ENCODE measurements around the gene ZNF570. TPM values are rescaled to one million over a fixed set of nuclear protein-coding genes. Genes with fewer than 3 reads are reported as not detected.

Gene ZNF570
- total RNA-seq: 4.4 and 5.8 TPM in 2 replicates

DNA sequence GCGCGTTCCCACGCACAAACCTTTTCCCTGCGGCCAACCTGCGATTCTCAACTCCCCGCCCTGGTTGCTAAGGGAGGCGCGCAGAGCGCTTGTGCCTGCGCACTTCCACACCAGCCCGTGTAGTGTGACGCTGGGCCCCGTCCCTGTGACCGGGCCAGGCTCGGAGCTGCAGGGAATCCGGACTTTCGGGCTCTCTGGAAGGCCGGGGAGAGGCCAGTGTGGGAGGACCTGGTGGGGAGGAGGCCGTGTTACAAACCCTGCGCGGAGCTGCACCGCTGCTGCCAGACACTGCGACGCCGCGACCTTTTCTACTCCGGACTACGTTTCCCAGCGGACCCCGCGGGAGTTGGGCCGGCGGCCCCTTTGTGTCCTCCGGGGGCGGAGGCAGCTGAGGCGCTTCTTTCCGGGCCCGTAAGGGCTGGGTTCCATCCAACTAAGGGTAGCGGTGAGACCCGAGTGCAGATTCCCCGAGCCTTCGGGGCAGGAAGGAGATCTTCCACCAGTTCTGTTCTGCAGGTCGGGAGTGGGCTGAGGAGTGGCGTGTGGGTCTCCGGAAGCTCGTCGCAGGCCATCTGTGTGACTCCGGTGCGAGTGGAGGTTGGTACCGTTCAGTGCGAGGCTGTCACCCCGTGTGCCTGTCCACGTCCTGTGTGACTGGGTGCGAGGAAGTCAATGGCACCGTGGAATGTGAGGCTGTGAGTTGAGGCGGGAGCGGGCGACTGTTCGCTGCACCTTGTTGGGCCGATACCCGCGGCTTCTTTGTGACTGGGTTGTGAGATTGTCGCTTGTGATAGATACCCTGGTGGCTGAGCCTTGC is at the start of gene ZNF570:
TSS of gene ZNF570 (plus strand) at position 396 of the 817 bp plus-strand sequence. CDS start 999 bp downstream, outside the sequence.
- FAIRE-seq (peak; percentile 47), DNase-seq (ENCODE audit: low read depth) (peak; percentile 67)
- peaks cover 3% of the 10 kb centered on the region for H3K36me3 ChIP-seq (ENCODE audit: control insufficient read depth, insufficient read depth, low read length)
- H3K4me3 ChIP-seq (ENCODE audit: low read depth, low read length): peak within 1 kb of the TSS; percentile 77
- TF ChIP-seq, protein P1, sequence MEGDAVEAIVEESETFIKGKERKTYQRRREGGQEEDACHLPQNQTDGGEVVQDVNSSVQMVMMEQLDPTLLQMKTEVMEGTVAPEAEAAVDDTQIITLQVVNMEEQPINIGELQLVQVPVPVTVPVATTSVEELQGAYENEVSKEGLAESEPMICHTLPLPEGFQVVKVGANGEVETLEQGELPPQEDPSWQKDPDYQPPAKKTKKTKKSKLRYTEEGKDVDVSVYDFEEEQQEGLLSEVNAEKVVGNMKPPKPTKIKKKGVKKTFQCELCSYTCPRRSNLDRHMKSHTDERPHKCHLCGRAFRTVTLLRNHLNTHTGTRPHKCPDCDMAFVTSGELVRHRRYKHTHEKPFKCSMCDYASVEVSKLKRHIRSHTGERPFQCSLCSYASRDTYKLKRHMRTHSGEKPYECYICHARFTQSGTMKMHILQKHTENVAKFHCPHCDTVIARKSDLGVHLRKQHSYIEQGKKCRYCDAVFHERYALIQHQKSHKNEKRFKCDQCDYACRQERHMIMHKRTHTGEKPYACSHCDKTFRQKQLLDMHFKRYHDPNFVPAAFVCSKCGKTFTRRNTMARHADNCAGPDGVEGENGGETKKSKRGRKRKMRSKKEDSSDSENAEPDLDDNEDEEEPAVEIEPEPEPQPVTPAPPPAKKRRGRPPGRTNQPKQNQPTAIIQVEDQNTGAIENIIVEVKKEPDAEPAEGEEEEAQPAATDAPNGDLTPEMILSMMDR (IDR thresholded peaks at IDR 0.05; ENCODE audit: insufficient read depth, low read length, severe bottlenecking): no peak
- no peaks in the 10 kb centered on the region for H3K27me3 ChIP-seq (ENCODE audit: control insufficient read depth, insufficient read depth, low read length)

DNA sequence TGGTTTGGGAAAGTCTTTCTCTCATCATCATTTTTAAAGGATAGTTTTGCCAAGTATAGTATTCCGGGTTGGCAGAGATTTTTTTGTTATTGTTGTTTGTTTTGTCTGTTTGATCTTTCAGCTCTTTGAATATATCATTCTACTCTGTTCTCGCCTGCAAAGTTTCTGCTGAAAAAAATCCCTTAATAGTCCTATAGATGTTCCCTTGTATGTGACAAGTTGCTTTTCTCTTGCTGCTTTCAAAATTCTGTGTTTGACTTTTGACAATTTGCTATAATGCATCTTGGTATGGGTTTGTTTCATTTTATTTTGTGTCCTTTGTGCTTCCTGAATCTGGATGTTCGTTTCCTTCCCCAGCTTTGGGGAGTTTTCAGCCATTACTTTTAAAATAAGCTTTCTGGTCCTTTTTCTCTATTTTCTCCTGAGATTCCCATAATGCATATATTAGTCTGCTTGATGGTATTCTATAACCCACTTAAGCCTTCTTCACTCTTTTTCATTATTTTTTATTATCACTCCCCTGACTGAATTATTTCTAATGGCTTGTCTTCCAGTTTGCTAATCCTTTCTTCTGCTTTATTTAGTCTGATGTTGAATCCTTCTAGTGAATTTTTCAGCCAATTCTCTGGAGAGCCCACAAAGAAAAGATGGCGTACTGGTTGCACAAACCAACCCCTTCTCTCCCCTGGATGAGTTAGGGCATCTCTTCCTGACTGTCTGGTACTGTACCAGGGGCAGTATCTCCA is 16.5 kb upstream of the ZNF570 start:
- FAIRE-seq (no peak), DNase-seq (ENCODE audit: low read depth) (no peak)
- Histone ChIP-seq H3K36me3 (ENCODE audit: control insufficient read depth, insufficient read depth, low read length) (no peaks in the 10 kb centered on the region), H3K27me3 (ENCODE audit: control insufficient read depth, insufficient read depth, low read length) (no peaks in the 10 kb centered on the region), H3K4me3 (ENCODE audit: low read depth, low read length) (no peak overlapping the region)
- TF ChIP-seq, protein P1 (IDR thresholded peaks at IDR 0.05; ENCODE audit: insufficient read depth, low read length, severe bottlenecking): no peak

DNA sequence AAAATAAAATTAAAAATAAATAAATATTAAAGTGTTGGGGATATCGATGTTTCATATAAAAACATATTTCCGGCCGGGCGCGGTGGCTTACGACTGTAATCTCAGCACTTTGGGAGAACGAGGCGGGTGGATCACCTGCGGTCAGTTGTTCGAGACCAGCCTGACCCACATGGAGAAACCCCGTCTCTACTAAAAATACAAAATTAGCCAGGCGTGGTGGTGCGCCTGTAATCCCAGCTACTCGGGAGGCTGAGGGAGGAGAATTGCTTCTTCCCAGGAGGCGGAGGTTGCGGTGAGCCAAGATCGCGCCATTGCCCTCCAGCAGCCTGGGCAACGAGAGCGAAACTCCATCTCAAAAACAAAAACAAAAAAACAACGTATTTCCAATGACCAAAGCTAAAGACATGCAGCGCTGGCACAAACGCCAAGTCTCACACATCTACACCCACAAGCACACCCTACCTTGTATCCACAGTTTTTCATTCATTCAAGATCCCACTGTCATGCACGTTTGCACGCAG is 2.8 kb upstream of the ZNF570 start:
- H3K36me3 ChIP-seq (ENCODE audit: control insufficient read depth, insufficient read depth, low read length): peaks cover 3% of the 10 kb centered on the region
- DNase-seq (ENCODE audit: low read depth): no peak
- no peak for FAIRE-seq
- no peaks in the 10 kb centered on the region for H3K27me3 ChIP-seq (ENCODE audit: control insufficient read depth, insufficient read depth, low read length)
- H3K4me3 ChIP-seq (ENCODE audit: low read depth, low read length): peak overlapping the region; percentile 74
- TF ChIP-seq, protein P1 (IDR thresholded peaks at IDR 0.05; ENCODE audit: insufficient read depth, low read length, severe bottlenecking): no peak

DNA sequence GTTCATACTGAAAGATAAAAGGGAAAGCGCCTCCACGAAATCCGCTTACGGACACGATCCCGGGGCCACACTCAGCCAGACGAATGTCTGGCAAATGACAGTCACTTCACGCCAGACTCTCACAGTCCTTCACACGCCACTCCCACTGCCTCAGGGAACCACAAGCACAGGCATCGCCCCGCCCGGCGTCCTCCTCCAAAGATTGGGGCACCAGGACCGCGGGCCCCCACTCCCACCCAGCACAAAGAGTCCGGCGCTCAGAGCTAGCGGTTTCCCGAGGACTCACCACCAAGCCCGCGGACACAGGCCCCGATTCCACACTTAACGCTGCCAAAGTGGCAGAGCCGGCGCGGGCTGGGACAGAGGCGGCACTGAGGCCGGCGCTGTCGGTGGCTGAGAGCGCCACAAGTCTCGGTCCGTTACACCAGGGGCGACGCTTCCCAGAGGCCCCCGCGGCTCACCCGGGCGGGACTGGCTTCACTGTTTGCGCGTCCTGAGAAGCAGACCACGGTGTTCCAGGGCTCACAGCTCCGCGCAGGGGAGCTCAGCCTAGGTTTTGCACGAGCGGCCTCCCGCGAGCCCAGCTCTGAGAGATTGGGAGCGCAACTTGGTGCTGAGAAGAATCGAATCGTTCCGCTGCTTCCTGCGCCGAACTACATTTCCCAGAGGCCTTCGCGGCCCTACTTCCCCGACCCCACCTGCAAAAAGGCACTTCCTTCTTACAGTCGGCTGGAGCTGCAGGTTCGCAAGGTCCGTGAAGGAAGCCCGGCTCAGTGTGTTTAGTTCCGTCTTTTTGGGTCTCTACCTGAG is 2.2 kb upstream of the ZNF570 start, which contains the start of gene ZNF569:
TSS of gene ZNF569 (minus strand) at position 647 of the 810 bp plus-strand sequence. CDS start 22,523 bp downstream, outside the sequence.
- H3K36me3 ChIP-seq (ENCODE audit: control insufficient read depth, insufficient read depth, low read length): peaks cover 3% of the 10 kb centered on the region
- peak within 1 kb of the TSS; percentile 74 for H3K4me3 ChIP-seq (ENCODE audit: low read depth, low read length)
- DNase-seq (ENCODE audit: low read depth): peak; percentile 86
- TF ChIP-seq, protein P1 (IDR thresholded peaks at IDR 0.05; ENCODE audit: insufficient read depth, low read length, severe bottlenecking): no peak
- peak; percentile 93 for FAIRE-seq
- no peaks in the 10 kb centered on the region for H3K27me3 ChIP-seq (ENCODE audit: control insufficient read depth, insufficient read depth, low read length)

DNA sequence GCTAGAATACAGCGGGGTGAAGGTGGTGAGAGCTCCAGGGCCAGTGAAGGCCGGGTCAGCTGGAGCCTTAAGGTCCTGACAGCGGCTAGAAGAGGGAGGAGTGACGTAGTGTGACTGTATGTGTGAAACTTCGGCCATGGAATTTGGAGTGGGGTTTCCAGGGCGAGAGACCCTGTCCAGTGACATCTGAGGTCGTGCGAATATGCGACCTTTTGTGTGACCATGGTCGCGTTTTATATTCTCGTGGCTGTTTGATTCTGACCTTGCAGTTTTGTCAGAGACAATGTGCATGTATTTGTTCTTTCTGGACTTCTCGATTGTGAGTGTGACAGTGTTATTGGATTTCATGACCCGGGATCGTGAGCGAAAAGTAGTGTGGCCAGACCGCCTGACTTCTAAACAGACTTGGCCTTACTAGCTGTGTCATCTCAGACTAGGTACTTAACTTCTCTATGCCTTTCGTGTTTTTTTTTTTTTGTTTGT is 1.5 kb upstream of the ZNF570 start:
- TF ChIP-seq, protein P1 (IDR thresholded peaks at IDR 0.05; ENCODE audit: insufficient read depth, low read length, severe bottlenecking): no peak
- FAIRE-seq: peak; percentile 7
- DNase-seq (ENCODE audit: low read depth): peak; percentile 2

More for the DNA sequence above, 1.5 kb upstream of the ZNF570 start:
- H3K36me3 ChIP-seq (ENCODE audit: control insufficient read depth, insufficient read depth, low read length): peaks cover 3% of the 10 kb centered on the region
- H3K27me3 ChIP-seq (ENCODE audit: control insufficient read depth, insufficient read depth, low read length): no peaks in the 10 kb centered on the region
- H3K4me3 ChIP-seq (ENCODE audit: low read depth, low read length): peak overlapping the region; percentile 74
